Liver (tissue), 9 donors: ENCODE results near the gene SLC25A22. TPM values are rescaled to one million over a fixed set of nuclear protein-coding genes. Genes with fewer than 3 reads are reported as not detected.

Source experiments
- DNase-seq: peaks from one replicate; pipeline ENCODE4 v3.0.0-alpha.2; 2017; ENCODE audit warnings: low spot score
- H3K27ac ChIP-seq, 2 donors: one replicate each; pipeline ENCODE4 v1.7.0; 2013; ENCODE audit warnings: inconsistent platforms in 2 of 2, low read length in 2 of 2, control low read depth in 1 of 2, low read depth in 1 of 2, mild to moderate bottlenecking in 1 of 2
- H3K27me3 ChIP-seq, 4 donors: one replicate each; pipeline versions ENCODE4 v1.6.1 to v1.7.0; 2013; ENCODE audit warnings: low read length in 3 of 4, inconsistent platforms in 1 of 4, mild to moderate bottlenecking in 1 of 4, moderate library complexity in 1 of 4; ENCODE audit not compliant: control insufficient read depth in 4 of 4, insufficient read depth in 4 of 4
- H3K36me3 ChIP-seq, 4 donors: one replicate each; pipeline versions ENCODE4 v1.6.1 to v1.7.0; 2013; ENCODE audit warnings: low read length in 3 of 4, mild to moderate bottlenecking in 3 of 4, low read depth in 1 of 4, moderate library complexity in 1 of 4; ENCODE audit not compliant: control insufficient read depth in 4 of 4, insufficient read depth in 3 of 4
- H3K4me1 ChIP-seq, 4 donors: one replicate each; pipeline versions ENCODE4 v1.6.1 to v1.7.0; 2013; ENCODE audit warnings: low read length in 3 of 4, mild to moderate bottlenecking in 3 of 4, moderate library complexity in 1 of 4; ENCODE audit not compliant: control insufficient read depth in 4 of 4, insufficient read depth in 4 of 4
- H3K4me3 ChIP-seq, 3 donors: one replicate each; pipeline versions ENCODE4 v1.6.1 to v1.7.0; 2013; ENCODE audit warnings: low read length in 3 of 3, control low read depth in 1 of 3, low read depth in 1 of 3, mild to moderate bottlenecking in 1 of 3
- H3K9ac ChIP-seq, 2 donors: one replicate each; pipeline ENCODE4 v1.7.0; 2013; ENCODE audit warnings: low read length in 2 of 2, mild to moderate bottlenecking in 2 of 2, moderate library complexity in 2 of 2, control low read depth in 1 of 2, low read depth in 1 of 2
- H3K9me3 ChIP-seq, 4 donors: one replicate each; pipeline versions ENCODE4 v1.6.1 to v1.7.0; 2013; ENCODE audit warnings: low read length in 3 of 4; ENCODE audit not compliant: control insufficient read depth in 4 of 4
- ATF3 ChIP-seq: IDR thresholded peaks from 2 replicates; pipeline ENCODE4 v1.6.1; 2016; ENCODE audit warnings: antibody characterized with exemption
- CTCF ChIP-seq: fragments of 150-350 bp; IDR thresholded peaks from 2 replicates; pipeline ENCODE4 v1.5.1; 2017; ENCODE audit warnings: improper control_type of control experiment, low read depth, low read length; ENCODE audit not compliant: missing input control
- EGR1 ChIP-seq, 2 donors: IDR thresholded peaks; 2 replicates each; pipeline ENCODE4 v1.6.1; 2016 to 2018; ENCODE audit warnings: antibody characterized with exemption in 2 of 2, low read depth in 2 of 2
- FOXA1 ChIP-seq: IDR thresholded peaks from 2 replicates; pipeline ENCODE4 v1.6.1; 2016; ENCODE audit warnings: antibody characterized with exemption
- FOXA2 ChIP-seq: IDR thresholded peaks from 2 replicates; pipeline ENCODE4 v1.6.1; 2016; ENCODE audit warnings: antibody characterized with exemption
- GABPA ChIP-seq, 2 donors: IDR thresholded peaks in 1 of 2; conservative IDR thresholded peaks in 1 of 2; 2 replicates each; pipeline ENCODE4 v1.6.1; 2016; ENCODE audit warnings: antibody characterized with exemption in 2 of 2, mild to moderate bottlenecking in 1 of 2, moderate library complexity in 1 of 2
- HNF4A ChIP-seq, 2 donors: conservative IDR thresholded peaks; 2 replicates each; pipeline ENCODE4 v1.6.1; 2016; ENCODE audit warnings: antibody characterized with exemption in 2 of 2, mild to moderate bottlenecking in 2 of 2
- HNF4G ChIP-seq: IDR thresholded peaks from 2 replicates; pipeline ENCODE4 v1.6.1; 2016; ENCODE audit warnings: antibody characterized with exemption
- JUND ChIP-seq, 2 donors: IDR thresholded peaks; 2 replicates each; pipeline ENCODE4 v1.6.1; 2016; ENCODE audit warnings: antibody characterized with exemption in 2 of 2
- MAX ChIP-seq: IDR thresholded peaks from 2 replicates; pipeline ENCODE4 v1.6.1; 2016; ENCODE audit warnings: antibody characterized with exemption
- NR2F2 ChIP-seq: IDR thresholded peaks from 2 replicates; pipeline ENCODE4 v1.6.1; 2016; ENCODE audit warnings: antibody characterized with exemption
- RAD21 ChIP-seq, 2 donors: IDR thresholded peaks; 2 replicates each; pipeline ENCODE4 v1.6.1; 2016; ENCODE audit warnings: antibody characterized with exemption in 2 of 2, mild to moderate bottlenecking in 2 of 2
- REST ChIP-seq: IDR thresholded peaks from 2 replicates; pipeline ENCODE4 v1.6.1; 2016; ENCODE audit warnings: antibody characterized with exemption, mild to moderate bottlenecking
- RXRA ChIP-seq, 2 donors: IDR thresholded peaks; 2 replicates each; pipeline ENCODE4 v1.6.1; 2017 to 2018; ENCODE audit warnings: antibody characterized with exemption in 2 of 2, mild to moderate bottlenecking in 1 of 2
- SP1 ChIP-seq: IDR thresholded peaks from 2 replicates; pipeline ENCODE4 v1.6.1; 2018; ENCODE audit warnings: antibody characterized with exemption, mild to moderate bottlenecking
- TAF1 ChIP-seq: conservative IDR thresholded peaks from 2 replicates; pipeline ENCODE4 v1.6.1; 2016; ENCODE audit warnings: antibody characterized with exemption, mild to moderate bottlenecking
- YY1 ChIP-seq: IDR thresholded peaks from 2 replicates; pipeline ENCODE4 v1.6.1; 2016; ENCODE audit warnings: antibody characterized with exemption, mild to moderate bottlenecking
- ZBTB33 ChIP-seq: IDR thresholded peaks from 2 replicates; pipeline ENCODE4 v1.6.1; 2016; ENCODE audit warnings: antibody characterized with exemption
- WGBS: extraction: QIAGEN DNeasy Blood & Tissue Kit; methylation state at CpG from one replicate; pipeline ENCODE4 v1.1.7; 2013; 5-methylcytosine and 5-hydroxymethylcytosine counted together
- polyA plus RNA-seq, 2 donors: library from polyadenylated mRNA; stranded (reverse) in 1 of 2; unstranded in 1 of 2; fragments of 200-250 nt in 1 of 2; fragments of >200 nt in 1 of 2; fragmentation: Nextera tagmentation in 1 of 2; extraction: Ambion mirVana in 1 of 2; gene quantifications; one replicate each; pipeline versions ENCODE4 v1.2.1 to v1.2.3, GENCODE V29; 2013 to 2015
- total RNA-seq, 2 donors: library from RNA; depleted of rRNA; stranded (reverse); fragments of >200 nt; gene quantifications; one replicate each; pipeline ENCODE4 v1.2.3, GENCODE V29; 2014
- donor health status: healthy.
- donor health status: healthy.
- donor health status: healthy.
- donor health status: healthy.
- donor health status: healthy.

Gene SLC25A22
- total and polyA plus RNA-seq, 4 donors = 5.3 to 26.8 (median 12.1) TPM

- H3K4me1 ChIP-seq = peaks cover 47 to 85% (median 65%) of the 10 kb centered on the region in 4 donors
- no peak overlapping the region for H3K4me3 ChIP-seq
- no peak overlapping the region for H3K9ac ChIP-seq
- H3K9me3 ChIP-seq = no peaks in the 10 kb centered on the region
- no peaks in the 10 kb centered on the region for H3K27me3 ChIP-seq
- no peak for DNase-seq
- H3K36me3 ChIP-seq = peaks cover 0 to 15% (median 3%) of the 10 kb centered on the region in 4 donors
- H3K27ac ChIP-seq = no peak overlapping the region
- 76% methylated on average over 59 of the region's 59 CpGs for WGBS
- TF ChIP-seq SP1 (no peak), FOXA2 (no peak), TAF1 (no peak), GABPA (IDR thresholded peaks at IDR 0.05 in 1 of 2, conservative IDR thresholded peaks at IDR 0.05 in 1 of 2) (no peak), FOXA1 (no peak), NR2F2 (no peak), HNF4A (conservative IDR thresholded peaks at IDR 0.05) (no peak), RAD21 (IDR thresholded peaks at IDR 0.05) (no peak), EGR1 (IDR thresholded peaks at IDR 0.05; ENCODE audit: low read depth in 2 of 2) (no peak), RXRA (IDR thresholded peaks at IDR 0.05) (no peak), CTCF (no peak), JUND (IDR thresholded peaks at IDR 0.05) (no peak), MAX (no peak), ATF3 (no peak), YY1 (no peak), HNF4G (no peak), REST (no peak), ZBTB33 (no peak)
Measured at GRCh38 chr11:824292-824880, 26.3 kb upstream of the SLC25A22 start.
